Measurements from ENCODE around the gene ANKRD27. TPM values are rescaled to one million over a fixed set of nuclear protein-coding genes. Genes with fewer than 3 reads are reported as not detected.
"Not testable (repeated sequence)": the region's sequence is repeated elsewhere in the genome, so short reads cannot be mapped to it uniquely, and the experiment has no call there.

ANKRD27 gene
- total and polyA plus RNA-seq, 12 donors: 7.6 to 24.5 (median 18.6) TPM

GRCh38 chr19:32719611-32720059 is 44.7 kb upstream of the ANKRD27 start, which contains the start of gene TDRD12:
TSS of gene TDRD12 (plus strand) at chr19:32719767. CDS start at chr19:32720073, 306 bp downstream.
- no peaks in the 10 kb centered on the region for H3K4me1 ChIP-seq
- TF ChIP-seq CTCF (IDR thresholded peaks at IDR 0.05): no peak
- WGBS, 2 donors: 87 to 89% methylated on average over 39 to 44 of the region's 44 CpGs
- peaks cover 0 to 5% (median 0%) of the 10 kb centered on the region in 11 donors for H3K9me3 ChIP-seq
- no peaks in the 10 kb centered on the region for H3K27me3 ChIP-seq
- intact Hi-C loops (cut with DNase I): no loop called here
- peaks cover 0 to 10% (median 0%) of the 10 kb centered on the region in 9 donors for H3K36me3 ChIP-seq
- no peak within 1 kb of the TSS for H3K27ac ChIP-seq
- DNase-seq (peak in 1 of 2 donors; percentile 15), ATAC-seq (peak in 1 of 8 donors; percentile 66)
- H3K4me3 ChIP-seq: no peak within 1 kb of the TSS

DNA sequence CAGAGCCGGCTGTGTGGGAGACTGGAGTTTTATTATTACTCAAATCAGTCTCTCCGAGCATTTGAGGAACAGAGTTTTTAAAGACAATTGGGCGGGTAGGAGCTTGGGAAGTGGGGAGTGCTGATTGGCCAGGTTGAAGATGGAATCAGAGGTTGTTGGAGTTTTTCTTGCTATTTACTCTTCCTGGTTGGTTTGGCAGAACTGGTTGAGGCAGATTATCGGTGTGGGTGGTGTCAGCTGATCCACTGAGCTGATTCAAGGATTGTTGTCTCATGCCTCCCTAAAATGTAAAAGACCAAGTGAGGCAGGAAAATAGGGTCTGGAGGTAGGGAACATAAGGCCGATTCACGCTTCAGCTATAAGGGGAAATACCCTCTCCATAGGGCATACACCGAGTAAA is 43.3 kb upstream of the ANKRD27 start:
- WGBS, 2 donors: 93 to 94% methylated on average over 7 of the region's 7 CpGs
- no peaks in the 10 kb centered on the region for H3K4me1 ChIP-seq
- intact Hi-C loops (cut with DNase I): no loop called here
- TF ChIP-seq CTCF (IDR thresholded peaks at IDR 0.05): no peak
- DNase-seq: no peak
- no peak overlapping the region for H3K27ac ChIP-seq
- no peak overlapping the region for H3K4me3 ChIP-seq
- H3K27me3 ChIP-seq: no peaks in the 10 kb centered on the region
- peaks cover 0 to 5% (median 0%) of the 10 kb centered on the region in 11 donors for H3K9me3 ChIP-seq
- ATAC-seq: no peak
- peaks cover 0 to 24% (median 0%) of the 10 kb centered on the region in 9 donors for H3K36me3 ChIP-seq

DNA sequence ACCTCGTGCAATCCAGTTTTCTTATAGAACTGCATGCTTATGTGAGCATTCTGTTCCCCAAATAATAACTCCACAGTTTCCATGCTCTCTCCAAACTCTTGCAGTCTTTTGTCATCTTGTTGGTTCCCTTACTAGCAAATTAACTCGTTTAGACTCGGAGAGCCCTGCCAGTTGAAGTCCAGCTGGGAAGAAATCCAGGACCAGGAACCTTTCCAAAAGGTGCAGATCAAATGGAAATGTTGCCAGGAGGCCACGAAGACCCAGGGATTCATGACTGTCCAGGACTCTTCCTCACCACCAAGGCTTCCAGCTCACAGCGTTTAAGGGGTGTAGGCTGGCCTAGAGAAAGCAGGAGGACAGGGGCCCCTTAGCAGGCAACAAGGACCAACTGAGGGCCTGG is 42.5 kb upstream of the ANKRD27 start:
- no peak for TF ChIP-seq CTCF (IDR thresholded peaks at IDR 0.05)
- WGBS, 2 donors: 60 to 61% methylated on average over 5 of the region's 5 CpGs
- Histone ChIP-seq H3K4me1 (no peaks in the 10 kb centered on the region), H3K27ac (no peak overlapping the region), H3K27me3 (no peaks in the 10 kb centered on the region), H3K9me3 (peaks cover 0 to 5% (median 0%) of the 10 kb centered on the region in 11 donors), H3K4me3 (no peak overlapping the region), H3K36me3 (peaks cover 0 to 32% (median 7%) of the 10 kb centered on the region in 9 donors)
- intact Hi-C loops (cut with DNase I): no loop called here
- DNase-seq: no peak
- ATAC-seq: no peak

DNA sequence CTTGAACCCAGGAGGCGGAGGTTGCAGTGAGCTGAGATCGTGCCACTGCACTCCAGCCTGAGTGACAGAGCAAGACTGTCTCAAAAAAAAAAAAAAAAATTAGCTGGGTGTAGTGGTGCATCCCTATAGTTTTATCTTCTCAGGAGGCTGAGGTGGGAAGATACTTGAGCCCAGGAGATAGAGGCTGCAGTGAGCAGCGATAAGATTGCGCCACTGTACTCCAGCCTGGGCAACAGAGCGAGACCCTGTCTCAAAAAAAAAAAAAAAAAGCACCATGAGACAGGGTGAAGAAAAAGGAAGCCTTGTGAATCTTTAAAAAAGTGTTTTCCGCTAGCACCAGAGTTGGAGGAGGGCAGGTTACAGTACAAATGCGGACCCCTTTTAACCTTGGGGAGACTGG is 41.2 kb upstream of the ANKRD27 start:
- H3K27ac ChIP-seq; ATAC-seq; H3K27me3 ChIP-seq; DNase-seq; intact Hi-C loops (cut with DNase I); H3K4me3 ChIP-seq; H3K4me1 ChIP-seq; H3K9me3 ChIP-seq: not testable (repeated sequence)
- WGBS, 2 donors: 97 to 98% methylated on average over 7 of the region's 7 CpGs
- peaks cover 0 to 45% (median 16%) of the 10 kb centered on the region in 9 donors for H3K36me3 ChIP-seq

- 93 to 95% methylated on average over 6 of the region's 6 CpGs for WGBS, 2 donors
These were observed 36.8 kb upstream of the ANKRD27 start for GRCh38 chr19:32711747-32712146.

More at GRCh38 chr19:32711747-32712146, 36.8 kb upstream of the ANKRD27 start:
- no peak for ATAC-seq
- Histone ChIP-seq H3K9me3 (no peaks in the 10 kb centered on the region), H3K27me3 (no peaks in the 10 kb centered on the region), H3K4me1 (peaks cover 0 to 7% (median 0%) of the 10 kb centered on the region in 9 donors), H3K36me3 (peaks cover 0 to 68% (median 18%) of the 10 kb centered on the region in 9 donors), H3K4me3 (no peak overlapping the region), H3K27ac (no peak overlapping the region)
- no peak for TF ChIP-seq CTCF (IDR thresholded peaks at IDR 0.05)
- intact Hi-C loops (cut with DNase I): no loop called here
- DNase-seq: no peak

Measured in heart right ventricle (tissue), 16 donors.